ENCODE results near the gene MZF1.

DNA sequence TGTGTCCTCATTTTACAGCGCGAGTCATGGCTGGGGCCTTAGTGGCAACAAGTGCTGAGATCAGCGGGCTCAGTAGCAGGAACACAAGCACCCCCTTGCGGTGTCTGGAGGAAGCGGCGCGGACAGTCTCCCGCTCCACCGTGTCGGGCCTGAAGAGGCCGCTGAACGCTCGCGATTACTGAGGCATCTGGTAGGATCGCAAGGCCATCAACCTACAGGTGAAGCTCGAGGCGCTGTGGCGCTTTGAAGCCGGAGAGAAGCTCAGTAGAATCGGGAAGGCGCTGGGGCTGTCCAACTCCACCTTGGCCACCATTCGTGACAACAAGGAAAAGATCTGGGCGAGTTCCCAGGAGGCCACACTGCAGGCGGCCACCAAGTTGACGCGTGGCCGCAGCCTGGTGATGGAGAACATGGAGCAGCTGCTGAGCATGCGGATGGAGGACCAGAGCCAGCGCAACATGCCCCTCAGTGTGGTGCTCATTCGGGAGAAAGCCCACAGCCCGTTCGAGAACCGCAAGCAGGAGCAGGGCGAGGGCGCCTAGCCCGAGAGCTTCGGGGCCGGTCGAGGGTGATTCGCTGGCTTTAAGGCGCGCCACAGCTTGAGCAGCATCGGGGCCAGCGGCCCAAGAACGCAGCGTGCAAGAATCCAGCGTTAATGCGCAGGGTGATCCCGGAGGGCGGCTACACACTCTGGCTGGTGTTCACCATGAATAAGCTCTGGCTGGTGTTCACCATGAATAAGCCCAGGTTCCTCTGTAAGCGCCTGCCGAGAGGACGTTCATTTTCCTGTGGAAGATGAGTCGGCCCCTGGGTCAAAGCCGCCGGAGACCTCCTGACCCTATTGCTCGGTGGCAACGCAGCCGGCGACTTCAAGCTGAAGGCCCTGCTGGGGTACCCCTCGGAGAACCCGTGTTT is 8.3 kb upstream of the MZF1 start:
- TF ChIP-seq, protein P1, sequence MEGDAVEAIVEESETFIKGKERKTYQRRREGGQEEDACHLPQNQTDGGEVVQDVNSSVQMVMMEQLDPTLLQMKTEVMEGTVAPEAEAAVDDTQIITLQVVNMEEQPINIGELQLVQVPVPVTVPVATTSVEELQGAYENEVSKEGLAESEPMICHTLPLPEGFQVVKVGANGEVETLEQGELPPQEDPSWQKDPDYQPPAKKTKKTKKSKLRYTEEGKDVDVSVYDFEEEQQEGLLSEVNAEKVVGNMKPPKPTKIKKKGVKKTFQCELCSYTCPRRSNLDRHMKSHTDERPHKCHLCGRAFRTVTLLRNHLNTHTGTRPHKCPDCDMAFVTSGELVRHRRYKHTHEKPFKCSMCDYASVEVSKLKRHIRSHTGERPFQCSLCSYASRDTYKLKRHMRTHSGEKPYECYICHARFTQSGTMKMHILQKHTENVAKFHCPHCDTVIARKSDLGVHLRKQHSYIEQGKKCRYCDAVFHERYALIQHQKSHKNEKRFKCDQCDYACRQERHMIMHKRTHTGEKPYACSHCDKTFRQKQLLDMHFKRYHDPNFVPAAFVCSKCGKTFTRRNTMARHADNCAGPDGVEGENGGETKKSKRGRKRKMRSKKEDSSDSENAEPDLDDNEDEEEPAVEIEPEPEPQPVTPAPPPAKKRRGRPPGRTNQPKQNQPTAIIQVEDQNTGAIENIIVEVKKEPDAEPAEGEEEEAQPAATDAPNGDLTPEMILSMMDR (IDR thresholded peaks at IDR 0.05; ENCODE audit: borderline replicate concordance, extremely low read depth, low read length, poor library complexity, severe bottlenecking) = peak; percentile 77
- TF ChIP-seq EZH2 (IDR thresholded peaks at IDR 0.05; ENCODE audit: borderline replicate concordance, low read depth, low read length, severe bottlenecking) = no peak
